Stimulated activated CD4-positive, alpha-beta T cell treated with anti-CD3 and anti-CD28 coated beads, Interleukin-15, amount 100 ng/mL, for 24 hours (primary cell): ENCODE measurements around the gene MLH3.
"Not testable (repeated sequence)": the region's sequence is repeated elsewhere in the genome, so short reads cannot be mapped to it uniquely, and the experiment has no call there.

Experiments
- DNase-seq: peaks from one replicate; pipeline ENCODE4 v3.0.0-alpha.2; 2020

Gene MLH3

DNA sequence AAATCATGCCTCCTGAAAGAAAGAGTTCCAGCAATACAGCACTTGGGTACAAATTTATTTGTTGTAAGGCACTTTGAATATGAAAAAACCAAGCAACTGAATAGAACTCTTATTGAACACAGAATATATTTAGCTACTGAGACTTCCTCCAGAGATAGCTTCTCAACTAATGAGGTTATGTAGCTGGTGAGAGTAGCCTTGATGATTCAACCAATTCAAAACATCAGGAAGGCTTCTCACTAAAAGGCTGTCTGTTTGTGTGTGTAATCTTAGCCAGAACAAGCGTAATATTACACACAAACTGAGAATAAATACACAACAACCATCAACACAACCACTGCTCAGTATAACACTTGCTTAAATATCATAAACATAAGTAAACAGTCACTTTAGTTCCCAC lies 28.2 kb downstream of the MLH3 start:
- DNase-seq = no peak

- DNase-seq = peak; percentile 19
Observed at GRCh38 chr14:75022655-75023054, 28.6 kb downstream of the MLH3 start.

- no peak for DNase-seq
Observed at GRCh38 chr14:75018694-75019093, 32.6 kb downstream of the MLH3 start.

- DNase-seq = no peak
Observed at GRCh38 chr14:75016815-75017214, 34.5 kb downstream of the MLH3 start.

- no peak for DNase-seq
Observed at GRCh38 chr14:75015496-75015895, 35.8 kb downstream of the MLH3 start.

DNA sequence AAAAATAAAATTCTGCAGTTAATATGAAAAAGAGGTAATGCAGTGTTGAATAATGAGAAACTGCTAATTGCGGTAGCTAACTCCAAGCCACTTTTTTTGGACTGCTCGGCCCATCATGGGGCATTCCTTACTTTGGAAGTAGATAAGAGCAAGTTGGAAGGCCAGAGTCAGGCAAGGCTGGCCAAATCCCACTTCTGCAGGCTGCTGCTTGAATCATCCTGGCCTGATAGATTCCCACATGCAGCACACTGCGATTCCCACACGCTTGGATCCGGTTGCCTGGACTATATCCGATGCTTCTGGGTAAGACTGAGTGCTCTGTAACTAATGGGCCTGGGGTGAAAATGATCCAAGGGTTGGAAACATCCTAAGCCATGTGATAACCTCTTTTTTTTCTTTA lies 38.0 kb downstream of the MLH3 start:
- DNase-seq = no peak

DNA sequence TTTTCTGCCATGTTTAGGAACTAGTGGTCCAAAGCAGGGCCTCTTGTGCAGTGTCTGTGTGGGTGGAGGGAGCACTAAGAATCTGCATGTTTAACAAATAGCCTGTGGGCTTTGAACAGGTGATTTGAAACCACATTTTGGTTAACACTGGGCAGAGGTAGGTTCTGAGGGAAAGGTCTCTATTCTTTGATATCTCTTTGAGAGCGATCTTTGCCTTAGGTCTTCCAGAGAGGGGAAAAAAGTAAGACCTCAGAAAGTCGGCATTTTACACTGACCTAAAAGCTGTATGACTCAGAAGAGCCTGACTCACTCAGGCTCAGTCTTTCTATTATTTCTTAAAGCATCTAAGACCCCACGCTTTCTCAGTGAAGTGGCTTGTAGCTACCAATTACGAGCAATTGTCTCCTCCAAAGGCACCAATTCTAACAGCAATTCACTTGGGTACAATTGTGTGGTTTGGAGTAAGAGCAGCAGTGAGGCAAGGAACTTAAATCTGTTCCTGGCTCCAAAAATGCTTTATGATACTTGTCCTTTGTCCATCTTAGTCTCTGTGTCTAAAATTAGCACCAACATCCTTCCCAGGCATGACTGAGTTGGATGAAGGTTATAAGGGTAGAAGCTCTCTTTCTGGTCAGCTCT lies 39.8 kb downstream of the MLH3 start:
- peak; percentile 36 for DNase-seq

DNA sequence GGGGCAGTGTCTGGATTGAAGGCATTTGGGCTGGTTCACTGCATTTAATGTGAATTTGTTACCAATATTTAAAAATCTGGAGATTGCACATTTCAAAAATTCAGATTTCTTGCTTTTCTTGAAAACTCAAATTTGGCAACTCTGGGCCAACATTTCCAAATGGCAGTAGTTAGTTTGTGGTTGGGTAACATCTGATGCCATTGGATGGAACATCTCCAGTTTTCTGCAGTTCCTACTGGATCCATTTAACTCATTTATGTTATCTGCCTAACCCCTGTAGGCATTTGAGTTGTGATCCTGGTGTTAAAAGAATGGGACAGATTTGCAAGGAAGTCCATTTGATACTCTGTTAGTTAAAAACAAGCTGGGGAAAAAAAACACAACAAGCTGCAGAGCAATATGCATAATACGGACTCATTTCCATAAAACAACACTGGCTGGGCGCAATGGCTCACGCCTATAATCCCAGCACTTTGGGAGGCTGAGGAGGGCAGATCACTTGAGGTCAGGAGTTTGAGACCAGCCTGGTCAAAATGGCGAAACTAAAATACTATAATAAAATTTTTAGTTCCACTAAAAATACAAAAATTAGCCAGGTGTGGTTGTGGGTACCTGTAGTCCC lies 40.7 kb downstream of the MLH3 start:
- no peak for DNase-seq

GRCh38 chr14:75009176-75009575 lies 42.1 kb downstream of the MLH3 start:
- DNase-seq = no peak

GRCh38 chr14:75005357-75005756 lies 45.9 kb downstream of the MLH3 start:
- no peak for DNase-seq

DNA sequence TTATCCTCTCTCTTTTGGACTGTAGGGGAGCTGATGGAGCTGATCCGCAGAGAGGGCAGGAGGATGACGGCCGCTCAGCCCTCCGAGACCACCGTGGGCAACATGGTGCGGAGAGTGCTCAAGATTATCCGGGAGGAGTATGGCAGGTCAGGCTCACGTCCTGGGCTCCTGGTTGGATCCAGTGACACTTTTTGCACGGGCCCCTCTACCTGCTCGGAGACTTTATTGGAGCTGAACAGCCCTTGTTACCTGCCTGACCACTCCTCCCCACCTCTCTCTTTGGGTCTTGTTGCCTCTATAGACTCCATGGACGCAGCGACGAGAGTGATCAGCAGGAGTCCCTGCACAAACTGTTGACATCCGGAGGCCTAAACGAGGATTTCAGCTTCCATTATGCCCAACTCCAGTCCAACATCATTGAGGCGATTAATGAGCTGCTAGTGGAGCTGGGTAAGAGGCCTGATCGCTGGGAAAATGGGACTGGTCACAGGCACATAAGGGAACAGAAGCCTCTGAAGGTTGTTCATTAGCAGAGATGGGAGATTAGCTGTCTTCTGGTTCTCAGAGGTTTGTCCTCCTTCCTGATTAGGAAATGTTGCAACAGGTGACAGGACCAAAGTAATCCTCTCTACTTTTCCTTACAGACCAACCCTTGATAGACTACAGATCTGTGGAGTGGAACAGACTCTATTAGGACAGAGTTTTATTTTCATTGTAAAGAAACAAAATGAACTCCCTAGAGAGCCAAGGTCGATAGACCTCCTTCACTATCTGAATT lies 47.8 kb downstream of the MLH3 start:
- DNase-seq = no peak

GRCh38 chr14:75002392-75003249 lies 48.6 kb downstream of the MLH3 start, which contains the start of gene EIF2B2:
Gene EIF2B2 (plus strand): TSS chr14:75002921. CDS start chr14:75002991, 70 bp downstream.
- peak; percentile 100 for DNase-seq

GRCh38 chr14:75001899-75002298 lies 49.4 kb downstream of the MLH3 start:
- no peak for DNase-seq

DNA sequence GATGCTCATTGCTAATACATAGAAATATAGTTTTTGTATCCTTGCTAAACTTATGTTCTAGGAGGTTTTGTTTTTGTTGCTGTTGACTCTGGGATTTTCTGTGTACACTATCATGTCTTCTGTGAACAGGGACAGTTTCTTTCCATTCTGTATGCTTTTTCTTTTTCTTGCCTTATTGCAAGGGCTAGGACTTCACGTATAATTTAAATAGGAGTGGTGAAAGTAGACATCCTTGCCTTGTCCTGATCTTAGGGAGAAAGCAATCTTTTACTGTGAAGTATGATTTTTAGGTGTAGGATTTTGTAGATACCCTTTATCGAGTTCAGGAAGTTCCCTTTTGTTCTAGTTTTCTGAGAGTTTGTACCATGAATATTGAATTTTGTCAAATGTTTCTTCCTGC lies 50.0 kb downstream of the MLH3 start:
- no peak for DNase-seq

- not testable (repeated sequence) for DNase-seq
Observed at GRCh38 chr14:74995781-74996180, 55.5 kb downstream of the MLH3 start.

DNA sequence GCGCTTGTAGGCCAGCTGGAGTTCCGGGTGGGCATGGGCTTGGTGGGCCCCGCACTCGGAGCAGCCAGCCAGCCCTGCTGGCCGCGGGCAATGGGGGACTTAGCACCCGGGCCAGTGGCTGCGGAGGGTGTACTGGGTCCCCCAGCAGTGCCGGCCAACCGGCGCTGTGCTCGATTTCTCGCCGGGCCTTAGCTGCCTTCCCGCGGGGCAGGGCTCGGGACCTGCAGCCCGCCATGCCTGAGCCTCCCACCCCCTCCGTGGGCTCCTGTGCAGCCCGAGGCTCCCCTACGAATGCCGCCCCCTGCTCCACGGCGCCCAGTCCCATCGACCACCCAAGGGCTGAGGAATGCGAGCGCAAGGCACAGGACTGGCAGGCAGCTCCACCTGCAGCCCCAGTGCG lies 57.1 kb downstream of the MLH3 start:
- DNase-seq = not testable (repeated sequence)

- no peak for DNase-seq
Observed at GRCh38 chr14:74988993-74989392, 62.3 kb downstream of the MLH3 start.

- DNase-seq = no peak
Observed at GRCh38 chr14:74988131-74988530, 63.1 kb downstream of the MLH3 start.

GRCh38 chr14:74985806-74986205 lies 65.5 kb downstream of the MLH3 start:
- no peak for DNase-seq

DNA sequence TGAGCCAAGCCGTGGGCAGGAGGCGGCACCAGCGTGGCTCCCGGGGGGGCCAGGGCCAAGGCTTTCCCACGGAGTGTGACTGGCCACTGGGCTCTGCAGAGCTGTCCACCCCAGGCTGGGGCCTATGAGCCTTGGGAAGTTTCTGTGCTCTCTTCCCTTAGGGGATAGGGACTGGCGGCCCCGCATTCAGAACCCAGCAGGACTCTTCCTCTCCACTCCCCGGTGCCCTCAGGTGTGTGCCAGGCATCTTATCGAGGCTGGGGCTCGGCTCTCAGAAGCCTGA lies 66.3 kb downstream of the MLH3 start:
- no peak for DNase-seq

GRCh38 chr14:74984236-74985027 lies 66.8 kb downstream of the MLH3 start:
- DNase-seq = no peak

DNA sequence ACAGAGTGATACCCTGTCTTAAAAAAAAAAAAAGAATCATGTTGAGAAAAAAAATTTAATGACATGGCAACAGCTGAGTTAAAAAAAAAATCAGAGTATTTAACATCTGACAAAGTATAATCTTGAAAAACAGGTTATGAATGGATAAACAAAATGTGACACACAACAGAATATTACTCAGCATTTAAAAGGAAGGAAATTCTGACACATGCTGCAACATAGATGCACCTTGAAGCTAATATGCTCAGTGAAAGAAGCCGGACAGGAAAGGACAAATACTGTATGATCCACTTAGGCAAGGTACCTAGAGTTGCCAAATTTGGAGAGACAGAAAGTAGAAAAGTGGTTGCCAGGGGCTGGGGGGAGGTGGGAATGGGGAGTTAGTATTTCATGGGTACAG lies 67.9 kb downstream of the MLH3 start:
- no peak for DNase-seq

- no peak for DNase-seq
Observed at GRCh38 chr14:74982661-74983060, 68.6 kb downstream of the MLH3 start.
